SK-N-SH treated with all-trans-retinoic acid at 6 μM for 48 hours (cell line): ENCODE data around the gene TFEB.

ENCODE experiments used
- ATAC-seq: fragments of 200-7000 bp; cut with Tn5 transposase; 3 replicates; pipeline ENCODE4 v1.9.1; 2020; ENCODE audit warnings: mild to moderate bottlenecking, moderate library complexity
- ARNTL ChIP-seq: fragments of 450-650 bp; formaldehyde crosslinking; IDR thresholded peaks from 2 replicates; pipeline ENCODE4 v1.5.0; 2020; ENCODE audit warnings: low read depth, mild to moderate bottlenecking, moderate library complexity, borderline replicate concordance
- BACH2 ChIP-seq: fragments of 250-450 bp; sonication (Bioruptor Pico); IDR thresholded peaks from 2 replicates; pipeline ENCODE4 v1.9.0; 2021; ENCODE audit warnings: mild to moderate bottlenecking, borderline replicate concordance
- CSRNP3 ChIP-seq: fragments of 250-450 bp; sonication (Bioruptor Pico); IDR thresholded peaks from 2 replicates; pipeline ENCODE4 v1.5.1; 2021; ENCODE audit warnings: mild to moderate bottlenecking, moderate library complexity
- ESRRG ChIP-seq: fragments of 250-450 bp; sonication (Bioruptor Pico); IDR thresholded peaks from 2 replicates; pipeline ENCODE4 v1.6.1; 2021; ENCODE audit warnings: mild to moderate bottlenecking
- GLIS3 ChIP-seq: fragments of 250-450 bp; sonication (Bioruptor Pico); IDR thresholded peaks from 2 replicates; pipeline ENCODE4 v1.5.0; 2020; ENCODE audit warnings: mild to moderate bottlenecking, moderate library complexity
- ISL1 ChIP-seq: fragments of 250-450 bp; sonication (Bioruptor Pico); IDR thresholded peaks from 2 replicates; pipeline ENCODE4 v2.1.2; 2022; ENCODE audit warnings: mild to moderate bottlenecking, moderate library complexity
- PATZ1 ChIP-seq: fragments of 250-450 bp; sonication (Bioruptor Pico); IDR thresholded peaks from 2 replicates; pipeline ENCODE4 v1.8.0; 2020; ENCODE audit warnings: mild to moderate bottlenecking, moderate library complexity, borderline replicate concordance
- POU6F1 ChIP-seq: fragments of 250-450 bp; sonication (Bioruptor Pico); IDR thresholded peaks from 2 replicates; pipeline ENCODE4 v1.8.0; 2021; ENCODE audit warnings: low read depth, mild to moderate bottlenecking, moderate library complexity, borderline replicate concordance
- PPARA ChIP-seq: fragments of 250-450 bp; sonication (Bioruptor Pico); IDR thresholded peaks from 2 replicates; pipeline ENCODE4 v1.5.0; 2020; ENCODE audit warnings: mild to moderate bottlenecking, borderline replicate concordance
- RARB ChIP-seq: fragments of 250-450 bp; sonication (Bioruptor Pico); IDR thresholded peaks from 2 replicates; pipeline ENCODE4 v1.8.0; 2021; ENCODE audit warnings: mild to moderate bottlenecking, moderate library complexity
- TSHZ2 ChIP-seq: fragments of 250-450 bp; sonication (Bioruptor Pico); IDR thresholded peaks from 2 replicates; pipeline ENCODE4 v1.5.0; 2020; ENCODE audit warnings: mild to moderate bottlenecking, moderate library complexity
- ZFP3 ChIP-seq: fragments of 250-450 bp; sonication (Bioruptor Pico); IDR thresholded peaks from 2 replicates; pipeline ENCODE4 v1.5.0; 2020; ENCODE audit warnings: mild to moderate bottlenecking, moderate library complexity
- ZFP30 ChIP-seq: fragments of 450-650 bp; formaldehyde crosslinking; IDR thresholded peaks from 2 replicates; pipeline ENCODE4 v1.5.0; 2022; ENCODE audit warnings: mild to moderate bottlenecking, moderate library complexity
- ZNF565 ChIP-seq: fragments of 450-650 bp; formaldehyde crosslinking; conservative IDR thresholded peaks from 2 replicates; pipeline ENCODE4 v1.5.0; 2020; ENCODE audit warnings: low read depth, mild to moderate bottlenecking, moderate library complexity
- ZNF70 ChIP-seq: fragments of 450-650 bp; formaldehyde crosslinking; IDR thresholded peaks from 2 replicates; pipeline ENCODE4 v1.5.0; 2020; ENCODE audit warnings: mild to moderate bottlenecking, moderate library complexity
- ZNF8 ChIP-seq: fragments of 450-650 bp; formaldehyde crosslinking; IDR thresholded peaks from 2 replicates; pipeline ENCODE4 v1.5.0; 2020; ENCODE audit warnings: mild to moderate bottlenecking, moderate library complexity

Gene TFEB

GRCh38 chr6:41727705-41728072 is 7.7 kb downstream of the TFEB start:
- TF ChIP-seq ESRRG (no peak), ISL1 (CRISPR knock-in tag) (no peak), RARB (CRISPR knock-in tag) (no peak), POU6F1 (no peak)
- no peak for ATAC-seq

GRCh38 chr6:41726876-41727275 is 8.5 kb downstream of the TFEB start:
- no peak for ATAC-seq
- TF ChIP-seq ZNF70 (CRISPR knock-in tag) (no peak), CSRNP3 (CRISPR knock-in tag) (no peak), ZNF565 (CRISPR knock-in tag) (no peak), PATZ1 (CRISPR knock-in tag) (no peak), BACH2 (CRISPR knock-in tag) (no peak), ZNF8 (CRISPR knock-in tag) (no peak), POU6F1 (no peak), ZFP30 (CRISPR knock-in tag) (no peak), ZFP3 (CRISPR knock-in tag) (no peak)
- TF ChIP-seq, all 23 proteins: peak for 0

- TF ChIP-seq TSHZ2 (CRISPR knock-in tag): no peak
- TF ChIP-seq POU6F1: no peak
- no peak for TF ChIP-seq GLIS3 (CRISPR knock-in tag)
- no peak for TF ChIP-seq ZNF8 (CRISPR knock-in tag)
- no peak for TF ChIP-seq ZNF70 (CRISPR knock-in tag)
- no peak for TF ChIP-seq PPARA (CRISPR knock-in tag)
- no peak for TF ChIP-seq CSRNP3 (CRISPR knock-in tag)
- TF ChIP-seq BACH2 (CRISPR knock-in tag): no peak
- no peak for TF ChIP-seq ARNTL (CRISPR knock-in tag)
- TF ChIP-seq ZFP30 (CRISPR knock-in tag): no peak
- no peak for ATAC-seq
Measured at GRCh38 chr6:41724586-41725501, 10.6 kb downstream of the TFEB start.
